Activated T-cell treated with anti-CD3 and anti-CD28 coated beads, Interleukin-2, amount 50 U/mL, for 1 hour (primary cell): ENCODE data around the gene PRKG1.
"Not testable (repeated sequence)": the region's sequence is repeated elsewhere in the genome, so short reads cannot be mapped to it uniquely, and the experiment has no call there.

Experiments used
- DNase-seq: peaks from one replicate; pipeline ENCODE4 v3.0.0-alpha.2; 2020

The PRKG1 gene

GRCh38 chr10:51178634-51179033 is 104.3 kb downstream of the PRKG1 start:
- no peak for DNase-seq

GRCh38 chr10:51180141-51180540 is 105.9 kb downstream of the PRKG1 start:
- no peak for DNase-seq

GRCh38 chr10:51183783-51184182 is 109.5 kb downstream of the PRKG1 start:
- no peak for DNase-seq

GRCh38 chr10:51186361-51186760 is 112.1 kb downstream of the PRKG1 start:
- no peak for DNase-seq

- no peak for DNase-seq
These were observed 113.7 kb downstream of the PRKG1 start for GRCh38 chr10:51188008-51188407.

- no peak for DNase-seq
These were observed 114.6 kb downstream of the PRKG1 start for GRCh38 chr10:51188866-51189265.

GRCh38 chr10:51196508-51197175 is 122.4 kb downstream of the PRKG1 start:
- no peak for DNase-seq

GRCh38 chr10:51198170-51198569 is 123.9 kb downstream of the PRKG1 start:
- DNase-seq = no peak

- no peak for DNase-seq
These were observed 127.7 kb downstream of the PRKG1 start for GRCh38 chr10:51201947-51202346.

- no peak for DNase-seq
These were observed 129.1 kb downstream of the PRKG1 start for GRCh38 chr10:51203359-51203758.

- DNase-seq = no peak
These were observed 129.8 kb downstream of the PRKG1 start for GRCh38 chr10:51204066-51204465.

- no peak for DNase-seq
These were observed 130.4 kb downstream of the PRKG1 start for GRCh38 chr10:51204701-51205100.

GRCh38 chr10:51206500-51206899 is 132.2 kb downstream of the PRKG1 start:
- no peak for DNase-seq

GRCh38 chr10:51212937-51213336 is 138.7 kb downstream of the PRKG1 start:
- DNase-seq = not testable (repeated sequence)

- DNase-seq = no peak
These were observed 140.2 kb downstream of the PRKG1 start for GRCh38 chr10:51214207-51215196.

GRCh38 chr10:51215951-51216834 is 141.9 kb downstream of the PRKG1 start:
- no peak for DNase-seq

- DNase-seq = no peak
These were observed 143.2 kb downstream of the PRKG1 start for GRCh38 chr10:51217505-51217904.

GRCh38 chr10:51224671-51225161 is 150.4 kb downstream of the PRKG1 start:
- no peak for DNase-seq

GRCh38 chr10:51227897-51228713 is 153.8 kb downstream of the PRKG1 start:
- no peak for DNase-seq

- DNase-seq = no peak
These were observed 154.4 kb downstream of the PRKG1 start for GRCh38 chr10:51228714-51229100.

- DNase-seq = no peak
These were observed 156.7 kb downstream of the PRKG1 start for GRCh38 chr10:51230887-51231585.
